Duodenal mucosa (tissue), 2 donors: Measurements from ENCODE around the gene NAALADL1.

Experiments used
- H3K27ac ChIP-seq: one replicate; pipeline ENCODE4 v1.7.0; 2013; ENCODE audit warnings: low read depth, low read length
- H3K27me3 ChIP-seq, 2 donors: one replicate each; pipeline ENCODE4 v1.7.0; 2013; ENCODE audit warnings: low read length in 2 of 2, control low read depth in 1 of 2; ENCODE audit not compliant: insufficient read depth in 2 of 2, control insufficient read depth in 1 of 2
- H3K36me3 ChIP-seq, 2 donors: one replicate each; pipeline ENCODE4 v1.7.0; 2013; ENCODE audit warnings: low read length in 2 of 2, control low read depth in 1 of 2; ENCODE audit not compliant: insufficient read depth in 2 of 2, control insufficient read depth in 1 of 2
- H3K4me1 ChIP-seq, 2 donors: one replicate each; pipeline ENCODE4 v1.7.0; 2013; ENCODE audit warnings: low read length in 2 of 2, control low read depth in 1 of 2; ENCODE audit not compliant: insufficient read depth in 2 of 2, control insufficient read depth in 1 of 2
- H3K4me3 ChIP-seq, 2 donors: one replicate each; pipeline ENCODE4 v1.7.0; 2013; ENCODE audit warnings: low read length in 2 of 2, low read depth in 1 of 2
- H3K9ac ChIP-seq, 2 donors: one replicate each; pipeline ENCODE4 v1.7.0; 2013; ENCODE audit warnings: low read length in 2 of 2, low read depth in 1 of 2
- H3K9me3 ChIP-seq, 2 donors: one replicate each; pipeline ENCODE4 v1.7.0; 2013; ENCODE audit warnings: low read length in 2 of 2, control low read depth in 1 of 2; ENCODE audit not compliant: control insufficient read depth in 1 of 2

Gene NAALADL1

GRCh38 chr11:65066805-65067291, 8.5 kb upstream of the NAALADL1 start:
- H3K27ac ChIP-seq: no peak overlapping the region
- no peaks in the 10 kb centered on the region for H3K9me3 ChIP-seq
- H3K9ac ChIP-seq: no peak overlapping the region
- H3K27me3 ChIP-seq: no peaks in the 10 kb centered on the region
- H3K36me3 ChIP-seq: no peaks in the 10 kb centered on the region
- H3K4me3 ChIP-seq: no peak overlapping the region
- H3K4me1 ChIP-seq: no peaks in the 10 kb centered on the region

GRCh38 chr11:65066315-65066714, 8.0 kb upstream of the NAALADL1 start:
- Histone ChIP-seq H3K27ac (no peak overlapping the region), H3K36me3 (no peaks in the 10 kb centered on the region), H3K4me3 (no peak overlapping the region), H3K9ac (no peak overlapping the region), H3K27me3 (no peaks in the 10 kb centered on the region), H3K4me1 (no peaks in the 10 kb centered on the region), H3K9me3 (no peaks in the 10 kb centered on the region)

- Histone ChIP-seq H3K9ac (no peak overlapping the region), H3K36me3 (no peaks in the 10 kb centered on the region), H3K9me3 (no peaks in the 10 kb centered on the region), H3K4me1 (no peaks in the 10 kb centered on the region), H3K4me3 (no peak overlapping the region), H3K27me3 (no peaks in the 10 kb centered on the region), H3K27ac (no peak overlapping the region)
These were observed 7.5 kb upstream of the NAALADL1 start for GRCh38 chr11:65065851-65066250.

GRCh38 chr11:65064847-65065240, 6.5 kb upstream of the NAALADL1 start:
- no peak overlapping the region for H3K27ac ChIP-seq
- H3K27me3 ChIP-seq: no peaks in the 10 kb centered on the region
- H3K36me3 ChIP-seq: no peaks in the 10 kb centered on the region
- no peak overlapping the region for H3K4me3 ChIP-seq
- no peaks in the 10 kb centered on the region for H3K9me3 ChIP-seq
- peaks cover 8% of the 10 kb centered on the region in 2 donors for H3K4me1 ChIP-seq
- H3K9ac ChIP-seq: no peak overlapping the region

GRCh38 chr11:65063532-65063931, 5.2 kb upstream of the NAALADL1 start:
- Histone ChIP-seq H3K4me1 (peaks cover 16 to 21% of the 10 kb centered on the region in 2 donors), H3K27me3 (no peaks in the 10 kb centered on the region), H3K36me3 (no peaks in the 10 kb centered on the region), H3K9ac (no peak overlapping the region), H3K4me3 (no peak overlapping the region), H3K9me3 (no peaks in the 10 kb centered on the region), H3K27ac (no peak overlapping the region)

GRCh38 chr11:65060913-65061408, 2.6 kb upstream of the NAALADL1 start:
- no peaks in the 10 kb centered on the region for H3K9me3 ChIP-seq
- H3K9ac ChIP-seq: no peak overlapping the region
- no peak overlapping the region for H3K4me3 ChIP-seq
- H3K27ac ChIP-seq: no peak overlapping the region
- no peaks in the 10 kb centered on the region for H3K27me3 ChIP-seq
- peaks cover 24 to 30% of the 10 kb centered on the region in 2 donors for H3K4me1 ChIP-seq
- no peaks in the 10 kb centered on the region for H3K36me3 ChIP-seq

GRCh38 chr11:65059959-65060824, 1.8 kb upstream of the NAALADL1 start:
- no peak overlapping the region for H3K27ac ChIP-seq
- no peaks in the 10 kb centered on the region for H3K36me3 ChIP-seq
- peaks cover 24 to 30% of the 10 kb centered on the region in 2 donors for H3K4me1 ChIP-seq
- no peaks in the 10 kb centered on the region for H3K27me3 ChIP-seq
- no peaks in the 10 kb centered on the region for H3K9me3 ChIP-seq
- H3K4me3 ChIP-seq: no peak overlapping the region
- H3K9ac ChIP-seq: peak overlapping the region in 1 of 2 donors; percentile 26

- H3K4me1 ChIP-seq: peaks cover 26 to 32% of the 10 kb centered on the region in 2 donors
These were observed 1.2 kb upstream of the NAALADL1 start for GRCh38 chr11:65059523-65059922.

GRCh38 chr11:65058012-65058411, 341 bp downstream of the NAALADL1 start:
- H3K36me3 ChIP-seq: no peaks in the 10 kb centered on the region
- H3K9ac ChIP-seq: no peak overlapping the region
- H3K27ac ChIP-seq: no peak overlapping the region
- H3K9me3 ChIP-seq: no peaks in the 10 kb centered on the region
- H3K4me1 ChIP-seq: peaks cover 36 to 41% of the 10 kb centered on the region in 2 donors
- no peaks in the 10 kb centered on the region for H3K27me3 ChIP-seq
- peak overlapping the region; percentile 28 to 37 for H3K4me3 ChIP-seq

More at GRCh38 chr11:65059523-65059922, 1.2 kb upstream of the NAALADL1 start:
- Histone ChIP-seq H3K9ac (no peak overlapping the region), H3K4me3 (no peak overlapping the region), H3K27me3 (no peaks in the 10 kb centered on the region), H3K9me3 (no peaks in the 10 kb centered on the region), H3K27ac (no peak overlapping the region), H3K36me3 (no peaks in the 10 kb centered on the region)

GRCh38 chr11:65057526-65057925, 827 bp downstream of the NAALADL1 start:
- H3K9me3 ChIP-seq: no peaks in the 10 kb centered on the region
- H3K27me3 ChIP-seq: no peaks in the 10 kb centered on the region
- no peaks in the 10 kb centered on the region for H3K36me3 ChIP-seq
- H3K4me1 ChIP-seq: peaks cover 36 to 41% of the 10 kb centered on the region in 2 donors
- peak overlapping the region; percentile 16 to 37 for H3K4me3 ChIP-seq
- no peak overlapping the region for H3K9ac ChIP-seq
- no peak overlapping the region for H3K27ac ChIP-seq
